HFFc6 (cell line): Measurements from ENCODE around the gene LRRTM3. TPM values are rescaled to one million over a fixed set of nuclear protein-coding genes. Genes with fewer than 3 reads are reported as not detected.

Experiments
- DNase-seq: peaks from one replicate; pipeline ENCODE4 v3.0.0-alpha.2; 2018
- H3K27ac Mint-ChIP-seq: 2 replicates; pipeline ENCODE4 v1.8.0; 2020; ENCODE audit warnings: mild to moderate bottlenecking, mixed read lengths
- H3K27me3 Mint-ChIP-seq: 2 replicates; pipeline ENCODE4 v1.8.0; 2021; ENCODE audit warnings: mild to moderate bottlenecking, moderate library complexity, mixed read lengths; ENCODE audit not compliant: insufficient read depth
- H3K36me3 Mint-ChIP-seq: 2 replicates; pipeline ENCODE4 v1.8.0; 2021; ENCODE audit warnings: low read depth, mixed read lengths
- H3K4me1 Mint-ChIP-seq: 2 replicates; pipeline ENCODE4 v1.8.0; 2020; ENCODE audit warnings: low read depth, mixed read lengths
- H3K4me3 Mint-ChIP-seq: 2 replicates; pipeline ENCODE4 v1.8.0; 2020; ENCODE audit warnings: mild to moderate bottlenecking, moderate library complexity, mixed read lengths
- H3K9me3 Mint-ChIP-seq: 2 replicates; pipeline ENCODE4 v1.8.0; 2020; ENCODE audit warnings: mild to moderate bottlenecking, mixed read lengths
- total RNA-seq, 6 experiments: library from RNA; stranded (reverse); fragmentation: NEBNext Ultra II Directional; extraction: Animal tissue kit (Norgen Biotek cat#: 25700); gene quantifications; 2 replicates in 1 of 6; 3 replicates in 5 of 6; pipeline ENCODE4 v1.2.3, GENCODE V29; 2021
- TF ChIP-seq, protein P1 (sequence below): fragments of 200-600 bp; sonication (generic); IDR thresholded peaks from 2 replicates; pipeline ENCODE4 v1.5.0; 2021; ENCODE audit warnings: antibody characterized with exemption, mild to moderate bottlenecking

Gene LRRTM3
- total RNA-seq, 6 experiments from 2014 or later, result not detected

DNA sequence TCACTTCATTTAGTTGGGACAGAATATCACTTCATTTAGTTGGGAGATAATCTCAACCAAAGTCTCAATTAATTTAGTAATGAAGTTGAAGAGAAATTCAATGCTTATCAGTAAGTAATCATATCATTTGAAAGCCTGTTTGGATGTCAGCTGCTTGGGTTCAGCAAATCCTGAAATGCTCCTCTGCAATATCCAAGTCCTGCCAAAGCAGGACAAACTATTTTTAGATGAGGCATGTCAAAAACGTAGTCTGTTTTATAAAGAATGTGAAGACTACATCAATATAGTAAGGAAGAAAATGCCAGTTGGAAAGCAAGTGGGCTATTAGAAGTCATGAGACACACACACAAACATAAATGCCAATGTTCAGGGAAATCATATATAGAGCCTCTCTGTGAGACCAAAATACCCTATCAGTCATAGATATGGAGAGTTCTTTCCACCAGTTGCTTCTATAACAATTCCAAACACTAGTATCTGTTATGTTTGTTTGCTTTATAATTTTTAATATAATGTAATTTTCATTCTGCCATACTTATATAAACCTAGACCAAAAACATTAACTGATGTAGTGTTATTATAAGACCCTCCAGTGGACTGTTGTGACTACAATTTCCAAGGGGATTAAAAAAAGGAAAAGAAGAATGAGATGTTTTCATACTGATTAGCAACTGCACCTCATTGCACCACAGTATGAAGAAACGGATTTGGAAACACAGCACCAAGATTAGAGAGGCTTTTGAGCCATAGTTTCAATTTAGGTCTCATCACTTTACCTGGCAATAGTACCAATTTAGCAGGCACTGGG, 160.7 kb downstream of the LRRTM3 start:
- Mint-ChIP-seq H3K27ac (no peak overlapping the region), H3K4me1 (no peaks in the 10 kb centered on the region), H3K27me3 (no peaks in the 10 kb centered on the region; the same call in 1 of the 2 replicates), H3K36me3 (no peaks in the 10 kb centered on the region), H3K9me3 (no peaks in the 10 kb centered on the region; the same call in none of the 2 replicates), H3K4me3 (no peak overlapping the region)
- TF ChIP-seq, protein P1, sequence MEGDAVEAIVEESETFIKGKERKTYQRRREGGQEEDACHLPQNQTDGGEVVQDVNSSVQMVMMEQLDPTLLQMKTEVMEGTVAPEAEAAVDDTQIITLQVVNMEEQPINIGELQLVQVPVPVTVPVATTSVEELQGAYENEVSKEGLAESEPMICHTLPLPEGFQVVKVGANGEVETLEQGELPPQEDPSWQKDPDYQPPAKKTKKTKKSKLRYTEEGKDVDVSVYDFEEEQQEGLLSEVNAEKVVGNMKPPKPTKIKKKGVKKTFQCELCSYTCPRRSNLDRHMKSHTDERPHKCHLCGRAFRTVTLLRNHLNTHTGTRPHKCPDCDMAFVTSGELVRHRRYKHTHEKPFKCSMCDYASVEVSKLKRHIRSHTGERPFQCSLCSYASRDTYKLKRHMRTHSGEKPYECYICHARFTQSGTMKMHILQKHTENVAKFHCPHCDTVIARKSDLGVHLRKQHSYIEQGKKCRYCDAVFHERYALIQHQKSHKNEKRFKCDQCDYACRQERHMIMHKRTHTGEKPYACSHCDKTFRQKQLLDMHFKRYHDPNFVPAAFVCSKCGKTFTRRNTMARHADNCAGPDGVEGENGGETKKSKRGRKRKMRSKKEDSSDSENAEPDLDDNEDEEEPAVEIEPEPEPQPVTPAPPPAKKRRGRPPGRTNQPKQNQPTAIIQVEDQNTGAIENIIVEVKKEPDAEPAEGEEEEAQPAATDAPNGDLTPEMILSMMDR, result no peak
- no peak for DNase-seq

DNA sequence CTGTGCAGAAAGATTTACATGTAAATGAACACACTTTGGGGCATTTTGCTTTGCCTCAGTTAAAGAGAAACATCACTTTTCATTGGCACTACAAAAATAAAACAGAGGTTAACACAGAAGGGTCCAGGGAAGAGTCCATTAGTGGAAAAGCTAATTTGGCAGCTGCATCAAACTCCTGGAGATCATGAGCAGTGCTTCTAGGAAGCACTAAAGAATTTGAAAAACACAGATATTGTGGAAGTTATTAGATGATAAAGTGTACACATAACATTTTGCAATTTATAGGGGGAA, 161.2 kb downstream of the LRRTM3 start:
- TF ChIP-seq, protein P1, result no peak
- no peaks in the 10 kb centered on the region for H3K36me3 Mint-ChIP-seq

DNA sequence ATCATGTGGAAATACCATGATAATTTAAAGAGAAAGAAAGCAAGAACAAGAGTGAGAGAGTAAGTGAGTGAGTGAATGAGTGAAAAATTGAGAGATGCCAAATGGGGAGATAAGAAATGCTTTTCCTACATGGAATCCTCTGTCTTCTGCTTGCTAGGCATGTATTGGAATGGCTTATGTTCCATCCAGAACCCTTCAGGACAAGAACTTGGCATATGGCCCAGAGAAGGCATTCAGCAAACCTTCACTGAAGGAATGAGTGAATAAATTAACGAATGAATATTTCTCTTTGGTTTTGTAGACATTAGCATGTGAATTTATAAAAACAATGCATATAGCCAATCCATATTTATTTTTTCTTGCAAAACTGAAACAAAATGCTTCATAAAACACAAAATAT, 162.2 kb downstream of the LRRTM3 start:
- Mint-ChIP-seq H3K27me3 (no peaks in the 10 kb centered on the region; the same call in 1 of the 2 replicates), H3K36me3 (no peaks in the 10 kb centered on the region), H3K4me3 (no peak overlapping the region), H3K27ac (no peak overlapping the region), H3K9me3 (no peaks in the 10 kb centered on the region; the same call in none of the 2 replicates), H3K4me1 (no peaks in the 10 kb centered on the region)
- DNase-seq, result no peak
- TF ChIP-seq, protein P1, result no peak

More for the DNA sequence above, 161.2 kb downstream of the LRRTM3 start:
- H3K27ac Mint-ChIP-seq, result no peak overlapping the region
- no peaks in the 10 kb centered on the region; the same call in none of the 2 replicates for H3K9me3 Mint-ChIP-seq
- DNase-seq, result no peak
- no peaks in the 10 kb centered on the region for H3K4me1 Mint-ChIP-seq
- H3K27me3 Mint-ChIP-seq, result no peaks in the 10 kb centered on the region; the same call in 1 of the 2 replicates
- H3K4me3 Mint-ChIP-seq, result no peak overlapping the region

DNA sequence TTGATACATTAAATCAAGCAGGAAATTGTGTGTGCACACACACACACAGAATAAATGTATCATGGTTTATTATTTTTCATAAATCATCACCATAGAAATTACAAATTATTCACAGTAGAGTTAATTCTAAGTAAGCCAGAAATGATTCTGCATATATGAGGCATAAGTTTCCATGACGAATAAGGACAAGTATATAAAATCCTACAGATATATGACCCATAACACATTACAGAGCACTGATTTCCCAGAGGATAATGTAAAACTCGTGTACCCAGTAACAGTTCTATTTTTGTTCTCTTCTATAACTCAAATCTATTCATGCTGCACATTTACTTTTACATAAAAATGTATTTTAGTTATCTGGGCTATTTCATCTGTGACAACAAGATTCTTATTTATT, 169.7 kb downstream of the LRRTM3 start:
- Mint-ChIP-seq H3K36me3 (0 out of 2 replicates have a peak, but pooled peaks cover 2% of the 10 kb centered on the region), H3K27ac (no peak overlapping the region), H3K4me1 (no peaks in the 10 kb centered on the region), H3K27me3 (no peaks in the 10 kb centered on the region), H3K4me3 (no peak overlapping the region), H3K9me3 (peaks cover 2% of the 10 kb centered on the region; the same call in 1 of the 2 replicates)
- TF ChIP-seq, protein P1, result no peak
- no peak for DNase-seq

DNA sequence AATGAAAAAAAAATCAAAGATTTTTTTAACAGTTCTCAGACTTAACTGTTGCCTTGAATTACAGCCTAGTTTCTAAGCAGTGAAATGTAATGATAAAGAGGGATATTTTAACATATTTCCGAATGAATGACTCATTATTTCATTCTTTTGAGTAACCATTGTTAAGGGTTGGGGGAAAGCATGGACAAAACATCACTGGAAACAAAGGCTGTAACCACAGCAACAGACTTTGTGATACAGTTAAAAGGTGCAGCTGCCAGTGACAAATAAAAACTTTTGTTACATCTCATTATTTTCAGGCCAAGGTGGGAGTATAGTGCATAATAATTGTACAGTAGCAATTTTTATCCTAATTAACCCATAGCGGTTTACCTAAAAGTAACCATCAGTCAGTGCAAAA, 172.6 kb downstream of the LRRTM3 start:
- no peak overlapping the region for H3K4me3 Mint-ChIP-seq
- H3K27me3 Mint-ChIP-seq, result no peaks in the 10 kb centered on the region; the same call in 1 of the 2 replicates
- no peaks in the 10 kb centered on the region for H3K4me1 Mint-ChIP-seq
- H3K9me3 Mint-ChIP-seq, result peaks cover 3% of the 10 kb centered on the region
- no peak overlapping the region for H3K27ac Mint-ChIP-seq
- no peak for DNase-seq
- H3K36me3 Mint-ChIP-seq, result 0 out of 2 replicates have a peak, but pooled peaks cover 4% of the 10 kb centered on the region
- TF ChIP-seq, protein P1, result no peak
